Measurements from ENCODE around the gene TRIM8. TPM values are rescaled to one million over a fixed set of nuclear protein-coding genes. Genes with fewer than 3 reads are reported as not detected.

TRIM8 gene
- total and polyA plus RNA-seq, 9 of the 15 experiments (the other 6 are each of a cell fraction or from before 2014, with no cell fraction given): 1.7 to 26.0 (median 9.1) TPM

GRCh38 chr10:102675011-102675665 lies 30.9 kb downstream of the TRIM8 start:
- Histone ChIP-seq H3K27ac (ENCODE audit: extremely low read depth, low read depth, low read length) (no peak overlapping the region), H3K4me2 (ENCODE audit: insufficient read depth, low read length) (no peak overlapping the region), H2AFZ (ENCODE audit: low read depth, low read length) (no peak overlapping the region), H3K4me3 (no peak overlapping the region), H3K79me2 (ENCODE audit: control insufficient read depth, insufficient read depth, low read length) (no peaks in the 10 kb centered on the region), H4K20me1 (replicated peaks; ENCODE audit: control insufficient read depth, insufficient read depth, low read length) (no peaks in the 10 kb centered on the region), H3K27me3 (ENCODE audit: control insufficient read depth in 2 of 2, insufficient read depth in 2 of 2, low read length in 2 of 2) (no peaks in the 10 kb centered on the region), H3K36me3 (ENCODE audit: control insufficient read depth, insufficient read depth, low read length) (no peaks in the 10 kb centered on the region), H3K9me1 (ENCODE audit: control insufficient read depth, insufficient read depth, low read length) (no peaks in the 10 kb centered on the region), H3K9ac (ENCODE audit: insufficient read depth in 1 of 2, low read depth in 2 of 2, low read length in 2 of 2) (peak overlapping the region in 1 of 2 experiments; percentile 37; a peak in 1 of 4 replicates), H3K4me1 (replicated peaks in 1 of 2; ENCODE audit: control insufficient read depth in 2 of 2, insufficient read depth in 2 of 2, low read length in 2 of 2) (peaks cover 36 to 39% of the 10 kb centered on the region in 2 experiments), H3K9me3 (replicated peaks; ENCODE audit: control insufficient read depth, insufficient read depth, low read depth, low read length) (no peaks in the 10 kb centered on the region)
- no TSS peak for BruUV-seq (replicated peaks)
- CTCF ChIA-PET (ENCODE audit: low intra/inter-chr PET ratio): no interaction called here
- WGBS (ENCODE audit: insufficient coverage, low coverage, missing lambda C conversion rate): 60% methylated on average over 5 of the region's 8 CpGs
- TF ChIP-seq POLR2G (IDR thresholded peaks at IDR 0.05; ENCODE audit: low read depth, low read length): no peak
- no peak for TF ChIP-seq SAP30 (IDR thresholded peaks at IDR 0.05; ENCODE audit: borderline replicate concordance, insufficient read depth, low read depth, low read length, poor library complexity, severe bottlenecking)
- TF ChIP-seq ZZZ3 (IDR thresholded peaks at IDR 0.05): no peak
- no peak for TF ChIP-seq MYNN (IDR thresholded peaks at IDR 0.05)
- TF ChIP-seq MYNN (CRISPR knock-in tag; IDR thresholded peaks at IDR 0.05): no peak
- TF ChIP-seq TSHZ1 (CRISPR knock-in tag; IDR thresholded peaks at IDR 0.05): no peak
- no peak for TF ChIP-seq THAP7 (CRISPR knock-in tag; IDR thresholded peaks at IDR 0.05)
- ATAC-seq: no peak
- in situ Hi-C loops (cut with MboI) (no loop called here), intact Hi-C loops (cut with micrococcal nuclease) (no loop called here)
- POLR2A ChIA-PET: interaction anchor here (0.6 to 2.0 kb wide), 4 partner anchors 9 to 1025 kb away, joined by 3 to 5 read pairs (median 4); no protein-coding TSS in a partner anchor
- peak; percentile 58 for FAIRE-seq
- no peak for DNase-seq (ENCODE audit: extremely low read depth in 1 of 4, low spot score in 3 of 4)
